HG03045 (cell line): ENCODE data around the gene CDY1B.
"Not testable (repeated sequence)": the region's sequence is repeated elsewhere in the genome, so short reads cannot be mapped to it uniquely, and the experiment has no call there.

Source experiments
- ATAC-seq: cut with Tn5 transposase; IDR thresholded peaks from one replicate; pipeline ENCODE4 v1.9.1; 2021; ENCODE audit warnings: mild to moderate bottlenecking, moderate library complexity; ENCODE audit not compliant: unreplicated experiment

CDY1B gene, protein sequence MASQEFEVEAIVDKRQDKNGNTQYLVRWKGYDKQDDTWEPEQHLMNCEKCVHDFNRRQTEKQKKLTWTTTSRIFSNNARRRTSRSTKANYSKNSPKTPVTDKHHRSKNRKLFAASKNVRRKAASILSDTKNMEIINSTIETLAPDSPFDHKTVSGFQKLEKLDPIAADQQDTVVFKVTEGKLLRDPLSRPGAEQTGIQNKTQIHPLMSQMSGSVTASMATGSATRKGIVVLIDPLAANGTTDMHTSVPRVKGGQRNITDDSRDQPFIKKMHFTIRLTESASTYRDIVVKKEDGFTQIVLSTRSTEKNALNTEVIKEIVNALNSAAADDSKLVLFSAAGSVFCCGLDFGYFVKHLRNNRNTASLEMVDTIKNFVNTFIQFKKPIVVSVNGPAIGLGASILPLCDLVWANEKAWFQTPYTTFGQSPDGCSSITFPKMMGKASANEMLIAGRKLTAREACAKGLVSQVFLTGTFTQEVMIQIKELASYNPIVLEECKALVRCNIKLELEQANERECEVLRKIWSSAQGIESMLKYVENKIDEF

GRCh38 chrY:24047919-24048318, at the start of gene CDY1B:
CDY1B (minus strand) TSS chrY:24048019; CDS start chrY:24047688, 331 bp downstream.
- ATAC-seq = not testable (repeated sequence)

GRCh38 chrY:24049525-24049924, 1.7 kb upstream of the CDY1B start:
- ATAC-seq = not testable (repeated sequence)

GRCh38 chrY:24043209-24043608, 4.6 kb downstream of the CDY1B start:
- ATAC-seq = not testable (repeated sequence)

- not testable (repeated sequence) for ATAC-seq
Observed at GRCh38 chrY:24039008-24039718, 8.7 kb downstream of the CDY1B start.

DNA sequence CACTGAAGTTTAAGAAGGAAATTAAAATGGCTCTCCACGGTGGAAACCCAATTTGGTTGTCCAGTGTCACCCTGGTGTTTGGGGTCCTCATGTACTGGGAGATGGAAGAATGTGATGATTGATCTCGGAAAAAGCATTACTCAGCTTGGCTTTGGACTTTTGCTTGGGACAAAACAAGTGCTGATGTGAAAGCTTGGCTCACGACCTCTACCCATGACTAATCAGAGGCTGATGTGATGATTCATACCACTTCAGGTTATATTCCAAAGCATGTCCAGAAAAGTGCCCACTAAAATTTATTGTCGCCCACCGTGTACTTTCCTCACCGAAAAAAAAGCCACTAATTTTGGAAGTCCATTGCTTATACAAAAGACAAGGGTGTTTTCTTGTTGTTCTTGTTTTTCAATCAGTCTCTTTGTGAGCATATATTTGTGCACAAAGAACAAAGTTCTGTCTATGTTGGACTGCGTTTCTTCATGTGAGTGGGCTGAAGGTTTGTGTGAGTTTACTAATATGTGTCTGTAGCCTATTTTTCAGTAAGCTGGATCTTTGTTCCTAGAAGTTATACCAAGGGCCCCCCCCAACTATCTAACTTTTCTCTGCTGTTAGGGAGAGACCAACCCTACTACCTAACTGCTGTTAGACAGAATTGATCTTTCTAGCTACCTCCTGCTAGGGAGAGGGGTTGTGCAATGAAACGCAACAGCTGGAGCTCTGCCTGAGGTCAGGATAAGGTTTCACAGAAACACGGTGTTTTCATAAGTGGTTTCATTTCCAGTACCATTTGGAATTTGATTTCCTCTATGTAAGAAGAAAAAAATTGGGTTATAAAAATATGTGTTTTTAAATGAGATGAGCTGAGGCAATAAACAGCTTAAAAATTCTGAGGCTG, 21.4 kb downstream of the CDY1B start:
- not testable (repeated sequence) for ATAC-seq
